ENCODE results near the gene KLHL26. TPM values are rescaled to one million over a fixed set of nuclear protein-coding genes. Genes with fewer than 3 reads are reported as not detected.

Gene KLHL26
- total and polyA plus RNA-seq, 2 of the 13 experiments (the other 11 are each of a cell fraction or from before 2014, with no cell fraction given), result 1.5 to 1.7 TPM

- TF ChIP-seq ZNF512B (CRISPR knock-in tag; IDR thresholded peaks at IDR 0.05; ENCODE audit: borderline replicate concordance) (peak; percentile 88; the same call in 1 of the 2 replicates), NFATC3 (CRISPR knock-in tag; IDR thresholded peaks at IDR 0.05) (no peak), ARHGAP35 (CRISPR knock-in tag; IDR thresholded peaks at IDR 0.05; ENCODE audit: borderline replicate concordance) (no peak), ZNF672 (CRISPR knock-in tag; IDR thresholded peaks at IDR 0.05) (no peak), ARNT (IDR thresholded peaks at IDR 0.05) (no peak), ZNF512 (CRISPR knock-in tag; IDR thresholded peaks at IDR 0.05) (no peak), SRSF9 (IDR thresholded peaks at IDR 0.05; ENCODE audit: borderline replicate concordance, insufficient read depth, low read depth, low read length, poor library complexity, severe bottlenecking) (no peak), SCMH1 (CRISPR knock-in tag; IDR thresholded peaks at IDR 0.05; ENCODE audit: borderline replicate concordance) (no peak), SNAPC2 (CRISPR knock-in tag; IDR thresholded peaks at IDR 0.05) (0 out of 2 replicates have a peak, but pooled peaks have one; percentile 55), TEF (CRISPR knock-in tag; IDR thresholded peaks at IDR 0.05) (no peak), ZNF709 (CRISPR knock-in tag; IDR thresholded peaks at IDR 0.05) (0 out of 2 replicates have a peak, but pooled peaks have one; percentile 40), ZNF768 (CRISPR knock-in tag; IDR thresholded peaks at IDR 0.05) (peak; percentile 62; the same call in 1 of the 2 replicates), ZC3H13 (CRISPR knock-in tag; IDR thresholded peaks at IDR 0.05) (no peak; the same call in 1 of the 2 replicates), SP1 (IDR thresholded peaks at IDR 0.05) (no peak), SP1 (CRISPR knock-in tag; IDR thresholded peaks at IDR 0.05) (no peak; the same call in 1 of the 2 replicates), ZMYM3 (CRISPR knock-in tag; IDR thresholded peaks at IDR 0.05) (peak; percentile 73), EEA1 (CRISPR knock-in tag; IDR thresholded peaks at IDR 0.05; ENCODE audit: borderline replicate concordance) (no peak), ZNF317 (CRISPR knock-in tag; IDR thresholded peaks at IDR 0.05) (peak; percentile 42; the same call in 1 of the 2 replicates), HOXA3 (CRISPR knock-in tag; IDR thresholded peaks at IDR 0.05) (peak; percentile 57), SATB2 (CRISPR knock-in tag; IDR thresholded peaks at IDR 0.05) (0 out of 2 replicates have a peak, but pooled peaks have one; percentile 39), ZNF644 (CRISPR knock-in tag; IDR thresholded peaks at IDR 0.05; ENCODE audit: low read depth) (no peak)
- TF ChIP-seq, protein P1, sequence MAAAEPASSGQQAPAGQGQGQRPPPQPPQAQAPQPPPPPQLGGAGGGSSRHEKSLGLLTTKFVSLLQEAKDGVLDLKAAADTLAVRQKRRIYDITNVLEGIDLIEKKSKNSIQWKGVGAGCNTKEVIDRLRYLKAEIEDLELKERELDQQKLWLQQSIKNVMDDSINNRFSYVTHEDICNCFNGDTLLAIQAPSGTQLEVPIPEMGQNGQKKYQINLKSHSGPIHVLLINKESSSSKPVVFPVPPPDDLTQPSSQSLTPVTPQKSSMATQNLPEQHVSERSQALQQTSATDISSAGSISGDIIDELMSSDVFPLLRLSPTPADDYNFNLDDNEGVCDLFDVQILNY (CRISPR knock-in tag; conservative IDR thresholded peaks at IDR 0.05), result no peak
- TF ChIP-seq, protein P2, sequence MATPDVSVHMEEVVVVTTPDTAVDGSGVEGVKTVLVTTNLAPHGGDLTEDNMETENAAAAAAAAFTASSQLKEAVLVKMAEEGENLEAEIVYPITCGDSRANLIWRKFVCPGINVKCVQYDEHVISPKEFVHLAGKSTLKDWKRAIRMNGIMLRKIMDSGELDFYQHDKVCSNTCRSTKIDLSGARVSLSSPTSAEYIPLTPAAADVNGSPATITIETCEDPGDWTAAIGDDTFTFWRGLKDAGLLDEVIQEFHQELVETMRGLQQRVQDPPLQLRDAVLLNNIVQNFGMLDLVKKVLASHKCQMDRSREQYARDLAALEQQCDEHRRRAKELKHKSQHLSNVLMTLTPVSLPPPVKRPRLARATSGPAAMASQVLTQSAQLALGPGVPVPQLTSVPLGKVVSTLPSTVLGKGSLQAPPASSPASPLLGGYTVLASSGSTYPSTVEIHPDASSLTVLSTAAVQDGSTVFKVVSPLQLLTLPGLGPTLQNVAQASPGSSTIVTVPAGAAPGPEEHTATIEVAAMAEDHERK (CRISPR knock-in tag; IDR thresholded peaks at IDR 0.05; ENCODE audit: low read depth), result no peak
Observed at GRCh38 chr19:18610556-18611326, 26.1 kb upstream of the KLHL26 start (continued).
